BJ (cell line): ENCODE measurements around the gene GPHN. TPM values are rescaled to one million over a fixed set of nuclear protein-coding genes. Genes with fewer than 3 reads are reported as not detected.

Experiments
- CTCF ChIA-PET: fragments of 350-600 bp; formaldehyde crosslinking; extraction: SDS; loops from one replicate; lab custom pipeline; 2021; ENCODE audit warnings: antibody characterized with exemption, inconsistent platforms; lab: Yijun Ruan, JAX
- POLR2A ChIA-PET: fragments of 300-600 bp; sonication (Branson Sonifier 250); formaldehyde crosslinking; extraction: SDS; loops from one replicate; lab custom pipeline; 2021; ENCODE audit warnings: antibody characterized with exemption; lab: Charles Lee
- DNase-seq: peaks from one replicate; pipeline ENCODE4 v3.0.0-alpha.2; 2011; ENCODE audit warnings: low read depth
- H3K27me3 ChIP-seq: 2 replicates; pipeline ENCODE4 v1.6.0; 2011; ENCODE audit warnings: low read length; ENCODE audit not compliant: control insufficient read depth, insufficient read depth
- H3K36me3 ChIP-seq: 2 replicates; pipeline ENCODE4 v1.5.1; 2011; ENCODE audit warnings: low read length; ENCODE audit not compliant: control insufficient read depth, insufficient read depth
- H3K4me3 ChIP-seq: 2 replicates; pipeline ENCODE4 v1.5.1; 2011; ENCODE audit warnings: low read depth, mild to moderate bottlenecking, control low read depth, low read length
- polyA plus RNA-seq: library from polyadenylated mRNA; depleted of rRNA; stranded (reverse); fragments of >200 nt; gene quantifications from 2 replicates; pipeline ENCODE4 v1.2.3, GENCODE V29; 2011
- TF ChIP-seq, protein P1 (sequence below): IDR thresholded peaks from 2 replicates; pipeline ENCODE4 v1.5.1; 2011; ENCODE audit warnings: low read depth, mild to moderate bottlenecking, control low read depth, inconsistent platforms, low read length, moderate library complexity; ENCODE audit not compliant: insufficient read depth

The GPHN gene
- polyA plus RNA-seq, 1 experiment, result 7.7 TPM

DNA sequence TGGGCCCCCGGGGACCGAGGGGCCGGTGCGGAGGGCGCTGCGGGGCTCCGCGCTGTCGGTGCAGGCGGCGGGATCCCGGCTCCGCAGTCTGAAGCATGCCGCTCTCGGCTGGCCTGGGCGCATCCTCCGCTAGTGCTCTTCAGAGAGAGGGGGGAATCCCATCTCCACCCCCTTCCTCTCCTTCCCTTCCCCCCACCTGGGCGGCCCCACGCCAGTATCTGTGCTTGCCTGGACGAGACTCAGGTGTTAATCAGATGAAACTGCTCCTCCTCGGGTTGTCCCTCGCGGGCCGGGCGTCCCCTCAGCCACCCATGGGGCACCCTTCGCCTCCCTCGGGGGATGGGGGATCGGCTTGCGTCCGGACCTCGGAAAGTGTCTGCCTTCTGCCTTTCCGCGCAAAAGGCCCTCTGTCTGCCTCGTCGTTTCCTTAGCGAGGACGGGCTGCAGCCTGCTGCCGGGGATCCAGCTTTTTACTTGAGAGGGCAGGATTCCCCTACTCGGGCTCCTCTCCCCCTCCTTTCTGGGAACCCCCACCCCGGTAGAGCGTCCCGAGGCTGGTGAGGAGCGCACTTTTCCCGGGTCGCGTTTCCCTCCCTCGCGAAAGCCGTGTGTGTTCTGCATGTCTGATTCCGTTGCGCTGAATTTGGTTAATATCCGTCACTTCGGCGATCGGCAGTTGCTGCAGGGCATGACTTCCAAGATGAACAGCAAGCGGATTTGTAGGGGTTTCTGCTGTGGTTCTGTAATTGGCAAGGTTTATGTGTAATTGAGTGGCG lies 1.1 kb downstream of the GPHN start:
- H3K36me3 ChIP-seq, result no peaks in the 10 kb centered on the region
- DNase-seq, result no peak
- no peaks in the 10 kb centered on the region for H3K27me3 ChIP-seq
- ChIA-PET CTCF (interaction anchor here (2.1 kb wide), 1 partner anchor 12 kb away, joined by 12 read pairs; no protein-coding TSS in a partner anchor), POLR2A (interaction anchor here (0.6 kb wide), 1 partner anchor 119 kb away, joined by 11 read pairs; no protein-coding TSS in a partner anchor)
- peak overlapping the region; percentile 85 for H3K4me3 ChIP-seq
- TF ChIP-seq, protein P1, sequence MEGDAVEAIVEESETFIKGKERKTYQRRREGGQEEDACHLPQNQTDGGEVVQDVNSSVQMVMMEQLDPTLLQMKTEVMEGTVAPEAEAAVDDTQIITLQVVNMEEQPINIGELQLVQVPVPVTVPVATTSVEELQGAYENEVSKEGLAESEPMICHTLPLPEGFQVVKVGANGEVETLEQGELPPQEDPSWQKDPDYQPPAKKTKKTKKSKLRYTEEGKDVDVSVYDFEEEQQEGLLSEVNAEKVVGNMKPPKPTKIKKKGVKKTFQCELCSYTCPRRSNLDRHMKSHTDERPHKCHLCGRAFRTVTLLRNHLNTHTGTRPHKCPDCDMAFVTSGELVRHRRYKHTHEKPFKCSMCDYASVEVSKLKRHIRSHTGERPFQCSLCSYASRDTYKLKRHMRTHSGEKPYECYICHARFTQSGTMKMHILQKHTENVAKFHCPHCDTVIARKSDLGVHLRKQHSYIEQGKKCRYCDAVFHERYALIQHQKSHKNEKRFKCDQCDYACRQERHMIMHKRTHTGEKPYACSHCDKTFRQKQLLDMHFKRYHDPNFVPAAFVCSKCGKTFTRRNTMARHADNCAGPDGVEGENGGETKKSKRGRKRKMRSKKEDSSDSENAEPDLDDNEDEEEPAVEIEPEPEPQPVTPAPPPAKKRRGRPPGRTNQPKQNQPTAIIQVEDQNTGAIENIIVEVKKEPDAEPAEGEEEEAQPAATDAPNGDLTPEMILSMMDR, result no peak

DNA sequence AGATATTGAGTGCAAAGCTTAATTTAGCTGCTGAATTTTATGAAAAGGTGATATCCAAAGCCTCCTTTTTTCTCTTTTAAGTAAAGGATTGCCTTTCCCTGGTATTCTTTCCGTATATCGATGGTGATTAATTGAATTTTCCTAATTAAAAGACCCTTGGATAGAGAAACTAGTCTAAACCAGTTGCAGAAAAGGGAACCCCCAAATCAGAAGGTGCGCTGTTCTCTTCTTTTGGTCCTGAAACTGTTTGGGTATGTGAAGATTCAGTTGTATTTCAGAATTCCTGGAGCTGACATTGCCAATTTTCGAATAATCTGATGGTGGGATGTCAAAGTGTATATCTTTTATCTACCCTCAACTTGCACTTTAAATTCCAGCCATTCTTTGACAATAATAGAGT lies 1.9 kb downstream of the GPHN start:
- POLR2A ChIA-PET, result no interaction called here
- Histone ChIP-seq H3K4me3 (peak overlapping the region; percentile 85; the same call in 1 of the 2 replicates), H3K36me3 (no peaks in the 10 kb centered on the region), H3K27me3 (no peaks in the 10 kb centered on the region)
- CTCF ChIA-PET, result no interaction called here
- TF ChIP-seq, protein P1, result no peak
- DNase-seq, result no peak

DNA sequence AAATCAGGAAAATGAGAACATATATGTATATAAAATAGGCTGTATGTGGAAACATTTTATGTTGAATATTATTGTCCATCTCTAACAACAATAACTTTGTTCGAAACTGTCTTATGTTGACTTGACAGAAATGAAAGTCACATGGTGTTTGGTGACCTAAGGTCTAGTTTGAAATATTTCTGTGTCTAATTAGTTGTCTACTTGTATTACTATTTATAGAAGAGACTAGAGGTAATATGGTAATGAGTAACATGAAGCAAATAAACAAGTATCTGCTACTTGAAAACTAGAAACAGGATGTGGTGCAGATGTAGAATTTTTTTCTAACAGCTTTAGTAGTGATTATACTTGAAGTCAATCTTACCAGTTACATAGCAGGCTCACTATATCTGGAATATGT lies 3.9 kb downstream of the GPHN start:
- no peaks in the 10 kb centered on the region for H3K27me3 ChIP-seq
- no peaks in the 10 kb centered on the region for H3K36me3 ChIP-seq
- POLR2A ChIA-PET, result no interaction called here
- DNase-seq, result no peak
- CTCF ChIA-PET, result no interaction called here
- TF ChIP-seq, protein P1, result no peak
- no peak overlapping the region for H3K4me3 ChIP-seq

DNA sequence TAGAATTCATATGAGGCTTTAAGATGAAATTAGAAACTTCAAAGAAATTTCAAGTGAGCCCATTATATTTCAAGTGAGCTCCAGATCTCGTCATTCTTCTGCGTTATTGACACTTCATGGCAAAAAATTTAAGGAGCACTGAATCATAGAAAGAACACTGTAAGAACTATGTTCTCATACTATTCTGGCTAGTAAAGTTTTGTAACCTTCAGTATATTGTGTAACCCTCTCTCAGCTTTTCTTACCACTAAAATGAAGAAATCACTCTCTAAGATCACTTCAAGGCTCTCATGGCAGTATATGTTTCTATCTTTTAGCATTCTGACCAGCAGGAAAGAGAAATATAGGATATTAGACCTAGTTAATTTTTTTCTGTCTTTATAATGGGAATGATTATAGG lies 6.3 kb downstream of the GPHN start:
- CTCF ChIA-PET, result no interaction called here
- H3K27me3 ChIP-seq, result no peaks in the 10 kb centered on the region
- DNase-seq, result no peak
- POLR2A ChIA-PET, result no interaction called here
- no peaks in the 10 kb centered on the region for H3K36me3 ChIP-seq
- no peak overlapping the region for H3K4me3 ChIP-seq
- TF ChIP-seq, protein P1, result no peak

GRCh38 chr14:66530526-66530925 lies 22.6 kb downstream of the GPHN start:
- H3K27me3 ChIP-seq, result no peaks in the 10 kb centered on the region
- no peaks in the 10 kb centered on the region for H3K36me3 ChIP-seq
- POLR2A ChIA-PET, result no interaction called here
- CTCF ChIA-PET, result no interaction called here
- no peak for DNase-seq
- H3K4me3 ChIP-seq, result no peak overlapping the region
- TF ChIP-seq, protein P1, result no peak
